HL-60 (cell line): Measurements from ENCODE around the gene CTSO.

Source experiments
- DNase-seq, 2 experiments: peaks; one replicate each; pipeline ENCODE4 v3.0.0-alpha.2; 2010 to 2020; ENCODE audit warnings: low read depth in 1 of 2, low spot score in 1 of 2
- H3K27ac ChIP-seq: fragments of 250-450 bp; sonication (Bioruptor Pico); replicated peaks from 2 replicates; pipeline ENCODE4 v1.5.1; 2020; ENCODE audit warnings: mild to moderate bottlenecking, moderate library complexity
- H3K27me3 ChIP-seq: fragments of 250-450 bp; sonication (Bioruptor Pico); 2 replicates; pipeline ENCODE4 v1.5.1; 2021; ENCODE audit warnings: mild to moderate bottlenecking, moderate library complexity; ENCODE audit not compliant: insufficient read depth, poor library complexity, severe bottlenecking
- H3K4me3 ChIP-seq: replicated peaks from 2 replicates; pipeline ENCODE4 v1.5.1; 2011; ENCODE audit warnings: mild to moderate bottlenecking, control low read depth, low read length; ENCODE audit not compliant: insufficient read depth
- GABPA ChIP-seq: IDR thresholded peaks from 2 replicates; pipeline ENCODE4 v1.6.1; 2012; ENCODE audit warnings: low read depth
- POLR2AphosphoS5 ChIP-seq: IDR thresholded peaks from 2 replicates; pipeline ENCODE4 v1.6.1; 2012; ENCODE audit warnings: low read depth
- SPI1 ChIP-seq: IDR thresholded peaks from 2 replicates; pipeline ENCODE4 v1.6.1; 2012; ENCODE audit warnings: low read depth, mild to moderate bottlenecking, borderline replicate concordance
- long read RNA-seq: library from polyadenylated mRNA; unstranded; transcript quantifications from one replicate; pipeline ENCODE4 v2.0.0, GENCODE V29; 2020
- TF ChIP-seq, protein P1 (sequence below): IDR thresholded peaks from 2 replicates; pipeline ENCODE4 v1.6.1; 2012; ENCODE audit warnings: low read depth; ENCODE audit not compliant: insufficient replicate concordance
- TF ChIP-seq, protein P2 (sequence below): IDR thresholded peaks from one replicate; pipeline ENCODE4 v1.5.1; 2011; ENCODE audit warnings: low read length, control low read depth, inconsistent platforms; ENCODE audit not compliant: insufficient read depth

Gene CTSO
- long read RNA-seq = 0 reads

DNA sequence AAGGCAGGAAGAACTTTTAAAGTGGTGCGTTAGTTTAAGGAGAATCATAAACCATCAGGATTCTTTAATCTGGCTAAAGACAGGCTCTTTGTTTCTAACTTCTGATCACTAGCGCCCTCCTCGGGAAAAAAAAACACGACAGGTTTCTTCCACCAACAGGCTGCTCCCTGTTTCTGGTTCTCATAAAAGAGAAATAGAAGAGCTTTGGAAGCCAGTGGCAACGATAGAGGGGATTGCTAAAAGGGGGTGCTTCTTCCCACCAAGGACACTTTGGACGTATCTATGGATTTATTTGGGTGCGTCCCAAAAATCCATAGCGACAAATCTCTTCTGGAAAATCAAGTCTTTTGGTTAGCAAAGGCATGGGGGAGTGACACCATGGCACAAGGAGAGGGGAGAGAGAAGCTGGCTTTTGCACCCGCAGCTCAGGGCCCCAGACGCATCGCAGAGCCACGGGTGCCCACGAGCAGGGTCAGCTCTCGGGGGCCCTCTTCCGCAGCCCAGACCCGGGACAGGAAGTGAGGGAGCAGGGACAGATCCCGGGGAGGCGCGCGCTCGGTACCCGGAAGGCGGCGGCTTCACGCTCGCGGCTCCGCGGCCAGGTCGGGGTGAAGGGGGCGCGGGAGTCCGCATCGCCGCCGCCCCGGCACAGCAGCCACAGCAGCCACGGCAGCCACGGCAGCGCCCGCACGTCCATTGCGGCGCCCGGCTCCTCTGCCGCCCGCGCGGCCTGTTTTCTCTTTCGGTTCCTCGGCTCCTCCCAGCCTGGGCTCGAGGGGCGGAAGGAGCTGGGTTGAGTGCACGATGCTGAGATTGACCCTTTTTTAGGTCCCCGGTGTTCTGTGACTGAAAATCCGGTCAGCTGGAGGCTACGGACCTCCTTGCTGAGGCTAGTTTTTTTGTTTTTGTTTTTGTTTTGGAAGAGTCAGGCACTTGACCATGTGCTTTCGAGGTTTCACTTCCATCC lies at the start of gene CTSO:
CTSO (minus strand) TSS at position 716 of the 967 bp plus-strand sequence; CDS start at position 697, 19 bp downstream.
- Histone ChIP-seq H3K4me3 (peak within 1 kb of the TSS; percentile 55), H3K27me3 (no peaks in the 10 kb centered on the region), H3K27ac (peak within 1 kb of the TSS; percentile 51)
- TF ChIP-seq SPI1 = peak; percentile 22; the same call in 1 of the 2 replicates
- TF ChIP-seq, protein P1, sequence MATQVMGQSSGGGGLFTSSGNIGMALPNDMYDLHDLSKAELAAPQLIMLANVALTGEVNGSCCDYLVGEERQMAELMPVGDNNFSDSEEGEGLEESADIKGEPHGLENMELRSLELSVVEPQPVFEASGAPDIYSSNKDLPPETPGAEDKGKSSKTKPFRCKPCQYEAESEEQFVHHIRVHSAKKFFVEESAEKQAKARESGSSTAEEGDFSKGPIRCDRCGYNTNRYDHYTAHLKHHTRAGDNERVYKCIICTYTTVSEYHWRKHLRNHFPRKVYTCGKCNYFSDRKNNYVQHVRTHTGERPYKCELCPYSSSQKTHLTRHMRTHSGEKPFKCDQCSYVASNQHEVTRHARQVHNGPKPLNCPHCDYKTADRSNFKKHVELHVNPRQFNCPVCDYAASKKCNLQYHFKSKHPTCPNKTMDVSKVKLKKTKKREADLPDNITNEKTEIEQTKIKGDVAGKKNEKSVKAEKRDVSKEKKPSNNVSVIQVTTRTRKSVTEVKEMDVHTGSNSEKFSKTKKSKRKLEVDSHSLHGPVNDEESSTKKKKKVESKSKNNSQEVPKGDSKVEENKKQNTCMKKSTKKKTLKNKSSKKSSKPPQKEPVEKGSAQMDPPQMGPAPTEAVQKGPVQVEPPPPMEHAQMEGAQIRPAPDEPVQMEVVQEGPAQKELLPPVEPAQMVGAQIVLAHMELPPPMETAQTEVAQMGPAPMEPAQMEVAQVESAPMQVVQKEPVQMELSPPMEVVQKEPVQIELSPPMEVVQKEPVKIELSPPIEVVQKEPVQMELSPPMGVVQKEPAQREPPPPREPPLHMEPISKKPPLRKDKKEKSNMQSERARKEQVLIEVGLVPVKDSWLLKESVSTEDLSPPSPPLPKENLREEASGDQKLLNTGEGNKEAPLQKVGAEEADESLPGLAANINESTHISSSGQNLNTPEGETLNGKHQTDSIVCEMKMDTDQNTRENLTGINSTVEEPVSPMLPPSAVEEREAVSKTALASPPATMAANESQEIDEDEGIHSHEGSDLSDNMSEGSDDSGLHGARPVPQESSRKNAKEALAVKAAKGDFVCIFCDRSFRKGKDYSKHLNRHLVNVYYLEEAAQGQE = no peak
- TF ChIP-seq GABPA = peak; percentile 72
- peak; percentile 57; the same call in 1 of the 2 replicates for TF ChIP-seq POLR2AphosphoS5
- peak; percentile 18 to 56 for DNase-seq

GRCh38 chr4:156000491-156000890 lies 46.8 kb upstream of the CTSO start:
- Histone ChIP-seq H3K27me3 (no peaks in the 10 kb centered on the region), H3K4me3 (no peak overlapping the region), H3K27ac (no peak overlapping the region)
- DNase-seq = no peak
- TF ChIP-seq, protein P1 = no peak
- TF ChIP-seq SPI1 (no peak), GABPA (no peak), POLR2AphosphoS5 (no peak)
- TF ChIP-seq, protein P2, sequence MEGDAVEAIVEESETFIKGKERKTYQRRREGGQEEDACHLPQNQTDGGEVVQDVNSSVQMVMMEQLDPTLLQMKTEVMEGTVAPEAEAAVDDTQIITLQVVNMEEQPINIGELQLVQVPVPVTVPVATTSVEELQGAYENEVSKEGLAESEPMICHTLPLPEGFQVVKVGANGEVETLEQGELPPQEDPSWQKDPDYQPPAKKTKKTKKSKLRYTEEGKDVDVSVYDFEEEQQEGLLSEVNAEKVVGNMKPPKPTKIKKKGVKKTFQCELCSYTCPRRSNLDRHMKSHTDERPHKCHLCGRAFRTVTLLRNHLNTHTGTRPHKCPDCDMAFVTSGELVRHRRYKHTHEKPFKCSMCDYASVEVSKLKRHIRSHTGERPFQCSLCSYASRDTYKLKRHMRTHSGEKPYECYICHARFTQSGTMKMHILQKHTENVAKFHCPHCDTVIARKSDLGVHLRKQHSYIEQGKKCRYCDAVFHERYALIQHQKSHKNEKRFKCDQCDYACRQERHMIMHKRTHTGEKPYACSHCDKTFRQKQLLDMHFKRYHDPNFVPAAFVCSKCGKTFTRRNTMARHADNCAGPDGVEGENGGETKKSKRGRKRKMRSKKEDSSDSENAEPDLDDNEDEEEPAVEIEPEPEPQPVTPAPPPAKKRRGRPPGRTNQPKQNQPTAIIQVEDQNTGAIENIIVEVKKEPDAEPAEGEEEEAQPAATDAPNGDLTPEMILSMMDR = no peak

DNA sequence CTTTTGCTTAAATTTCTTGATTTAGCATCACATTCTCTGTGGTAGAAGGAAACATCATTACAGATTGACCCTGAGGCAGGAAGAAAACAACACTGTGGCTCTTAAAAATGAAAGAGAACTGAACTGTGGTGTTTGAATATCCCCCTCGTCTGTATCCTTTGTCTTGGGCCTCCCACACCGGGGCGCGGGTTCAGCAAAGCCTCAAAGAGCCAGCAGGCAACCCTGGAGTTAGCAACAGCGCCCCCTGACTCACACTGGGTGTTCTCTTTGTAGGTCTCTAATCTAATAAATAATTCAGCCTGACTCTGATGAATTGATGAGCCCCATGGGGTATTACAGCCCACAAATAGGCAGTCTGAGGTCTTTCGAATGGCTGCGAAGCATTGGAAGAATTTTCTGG lies 46.1 kb upstream of the CTSO start:
- H3K4me3 ChIP-seq = no peak overlapping the region
- H3K27ac ChIP-seq = no peak overlapping the region
- TF ChIP-seq, protein P1 = no peak
- TF ChIP-seq GABPA (no peak), SPI1 (no peak), POLR2AphosphoS5 (no peak)
- TF ChIP-seq, protein P2 = no peak
- no peak for DNase-seq
- H3K27me3 ChIP-seq = no peaks in the 10 kb centered on the region
